ENCODE data around the gene EMB. TPM values are rescaled to one million over a fixed set of nuclear protein-coding genes. Genes with fewer than 3 reads are reported as not detected.
"Not testable (repeated sequence)": the region's sequence is repeated elsewhere in the genome, so short reads cannot be mapped to it uniquely, and the experiment has no call there.

The EMB gene
- total and polyA plus RNA-seq, 9 of the 15 experiments (the other 6 are each of a cell fraction or from before 2014, with no cell fraction given), result 0.31 TPM; not detected in 8

DNA sequence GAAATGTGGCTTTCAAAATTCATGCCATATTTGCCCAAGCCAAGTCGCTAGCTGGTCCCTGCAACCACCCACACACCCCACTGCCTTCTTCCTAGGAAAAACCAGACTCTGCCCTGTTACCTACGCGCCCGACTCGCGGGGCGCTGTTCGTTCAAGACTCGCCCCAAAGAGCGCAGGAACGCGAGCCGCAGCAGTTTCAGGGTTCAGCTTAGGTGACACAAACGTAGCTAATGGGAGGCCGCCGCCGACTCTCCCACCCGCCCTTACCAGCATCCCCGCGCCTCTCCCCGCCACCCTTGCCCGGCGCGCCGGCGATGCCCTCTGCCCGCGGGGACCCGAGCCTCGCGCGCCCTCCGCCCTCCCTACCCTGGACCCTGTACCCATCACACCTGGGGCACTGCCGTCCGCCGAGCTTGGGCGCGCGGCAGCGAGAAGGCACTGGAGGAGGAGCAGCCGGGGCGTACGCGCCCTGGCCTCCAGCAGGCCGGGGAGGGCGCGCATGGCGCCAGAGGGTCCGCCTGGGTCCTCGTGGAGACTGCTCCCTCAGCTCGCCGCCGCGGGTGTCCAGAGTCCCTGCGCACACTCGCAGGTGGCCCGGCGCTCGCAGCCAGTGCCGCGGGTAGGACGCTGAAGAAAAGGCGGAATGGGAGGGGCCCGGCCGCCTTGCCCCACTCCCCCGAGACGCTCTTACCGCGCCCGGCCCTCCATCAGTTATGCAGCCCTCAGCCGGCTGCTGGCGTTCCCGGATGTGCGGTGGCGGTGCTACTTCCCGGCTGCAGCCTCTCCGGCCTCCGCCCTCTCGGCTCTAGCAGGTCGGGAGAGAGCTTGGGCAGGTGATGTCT lies at the start of gene EMB (continued):
- TF ChIP-seq HNRNPK (IDR thresholded peaks at IDR 0.05; ENCODE audit: low read depth, low read length, poor library complexity, severe bottlenecking) (no peak), TCFL5 (CRISPR knock-in tag; conservative IDR thresholded peaks at IDR 0.05) (no peak), KLF1 (tag; IDR thresholded peaks at IDR 0.05) (no peak), EZH2 (IDR thresholded peaks at IDR 0.05; ENCODE audit: borderline replicate concordance, low read depth, low read length) (no peak), CHD2 (IDR thresholded peaks at IDR 0.05; ENCODE audit: low read depth, low read length) (no peak), HNRNPL (IDR thresholded peaks at IDR 0.05; ENCODE audit: low read depth, low read length) (no peak), NUFIP1 (IDR thresholded peaks at IDR 0.05; ENCODE audit: partially characterized antibody) (no peak)
- TF ChIP-seq, protein P1, sequence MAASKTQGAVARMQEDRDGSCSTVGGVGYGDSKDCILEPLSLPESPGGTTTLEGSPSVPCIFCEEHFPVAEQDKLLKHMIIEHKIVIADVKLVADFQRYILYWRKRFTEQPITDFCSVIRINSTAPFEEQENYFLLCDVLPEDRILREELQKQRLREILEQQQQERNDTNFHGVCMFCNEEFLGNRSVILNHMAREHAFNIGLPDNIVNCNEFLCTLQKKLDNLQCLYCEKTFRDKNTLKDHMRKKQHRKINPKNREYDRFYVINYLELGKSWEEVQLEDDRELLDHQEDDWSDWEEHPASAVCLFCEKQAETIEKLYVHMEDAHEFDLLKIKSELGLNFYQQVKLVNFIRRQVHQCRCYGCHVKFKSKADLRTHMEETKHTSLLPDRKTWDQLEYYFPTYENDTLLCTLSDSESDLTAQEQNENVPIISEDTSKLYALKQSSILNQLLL (CRISPR knock-in tag; IDR thresholded peaks at IDR 0.05; ENCODE audit: borderline replicate concordance), result no peak

DNA sequence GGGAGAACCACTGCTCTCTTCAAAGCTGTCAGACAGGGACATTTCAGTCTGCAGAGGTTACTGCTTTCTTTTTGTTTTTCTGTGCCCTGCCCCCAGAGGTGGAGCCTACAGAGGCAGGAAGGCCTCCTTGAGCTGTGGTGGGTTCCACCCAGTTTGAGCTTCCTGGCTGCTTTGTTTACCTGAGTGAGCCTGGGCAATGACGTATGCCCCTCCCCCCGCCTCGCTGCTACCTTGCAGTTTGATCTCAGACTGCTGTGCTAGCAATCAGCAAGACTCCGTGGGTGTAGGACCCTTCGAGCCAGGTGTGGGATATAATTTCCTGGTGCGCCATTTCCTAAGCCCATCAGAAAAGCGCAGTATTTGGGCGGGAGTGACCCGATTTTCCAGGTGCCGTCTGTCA lies 48.4 kb upstream of the EMB start:
- H4K20me1 ChIP-seq (replicated peaks; ENCODE audit: control insufficient read depth, insufficient read depth, low read length); H3K4me1 ChIP-seq (replicated peaks in 1 of 2; ENCODE audit: control insufficient read depth in 2 of 2, insufficient read depth in 2 of 2, low read length in 2 of 2); H3K9me1 ChIP-seq (ENCODE audit: control insufficient read depth, insufficient read depth, low read length); H3K9ac ChIP-seq (ENCODE audit: insufficient read depth in 1 of 2, low read depth in 2 of 2, low read length in 2 of 2); H3K4me3 ChIP-seq; POLR2A ChIA-PET; in situ Hi-C loops (cut with MboI); H3K4me2 ChIP-seq (ENCODE audit: insufficient read depth, low read length); H3K79me2 ChIP-seq (ENCODE audit: control insufficient read depth, insufficient read depth, low read length); H3K27ac ChIP-seq (ENCODE audit: extremely low read depth, low read depth, low read length); intact Hi-C loops (cut with micrococcal nuclease); H3K9me3 ChIP-seq (replicated peaks; ENCODE audit: control insufficient read depth, insufficient read depth, low read depth, low read length); H2AFZ ChIP-seq (ENCODE audit: low read depth, low read length); FAIRE-seq; BruUV-seq (replicated peaks); DNase-seq (ENCODE audit: extremely low read depth in 1 of 4, low spot score in 3 of 4); CTCF ChIA-PET (ENCODE audit: low intra/inter-chr PET ratio); ATAC-seq; H3K27me3 ChIP-seq (ENCODE audit: control insufficient read depth in 2 of 2, insufficient read depth in 2 of 2, low read length in 2 of 2); H3K36me3 ChIP-seq (ENCODE audit: control insufficient read depth, insufficient read depth, low read length): not testable (repeated sequence)
- 0% methylated on average over 5 of the region's 10 CpGs for WGBS (ENCODE audit: insufficient coverage, low coverage, missing lambda C conversion rate)

DNA sequence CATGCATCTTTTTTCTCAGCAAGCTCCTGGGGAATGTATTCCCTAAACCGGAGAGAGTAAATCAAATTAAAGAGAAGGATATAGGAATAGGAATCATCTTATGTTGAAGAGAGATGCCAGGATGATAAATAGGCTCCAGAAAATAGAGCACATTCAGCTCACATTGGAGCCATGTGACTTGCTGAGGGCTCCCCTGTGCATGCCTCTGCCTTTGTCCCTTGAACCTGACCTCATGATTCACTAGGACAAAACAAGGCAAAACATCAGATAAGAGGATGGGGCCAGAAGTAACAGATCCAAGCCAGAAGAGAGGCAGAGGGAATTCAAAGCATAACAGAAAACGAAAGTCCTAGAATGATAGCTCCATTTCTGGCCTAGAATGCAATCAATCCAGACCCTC lies 37.7 kb upstream of the EMB start:
- BruUV-seq (replicated peaks); FAIRE-seq: not testable (repeated sequence)

More for the DNA sequence above, 37.7 kb upstream of the EMB start:
- H3K4me3 ChIP-seq; H3K27ac ChIP-seq (ENCODE audit: extremely low read depth, low read depth, low read length); DNase-seq (ENCODE audit: extremely low read depth in 1 of 4, low spot score in 3 of 4); H3K4me1 ChIP-seq (replicated peaks in 1 of 2; ENCODE audit: control insufficient read depth in 2 of 2, insufficient read depth in 2 of 2, low read length in 2 of 2); CTCF ChIA-PET (ENCODE audit: low intra/inter-chr PET ratio); H3K4me2 ChIP-seq (ENCODE audit: insufficient read depth, low read length); H3K36me3 ChIP-seq (ENCODE audit: control insufficient read depth, insufficient read depth, low read length); H4K20me1 ChIP-seq (replicated peaks; ENCODE audit: control insufficient read depth, insufficient read depth, low read length); H3K79me2 ChIP-seq (ENCODE audit: control insufficient read depth, insufficient read depth, low read length); intact Hi-C loops (cut with micrococcal nuclease); H3K9me3 ChIP-seq (replicated peaks; ENCODE audit: control insufficient read depth, insufficient read depth, low read depth, low read length); H3K9me1 ChIP-seq (ENCODE audit: control insufficient read depth, insufficient read depth, low read length); ATAC-seq; H3K9ac ChIP-seq (ENCODE audit: insufficient read depth in 1 of 2, low read depth in 2 of 2, low read length in 2 of 2); POLR2A ChIA-PET; H2AFZ ChIP-seq (ENCODE audit: low read depth, low read length); H3K27me3 ChIP-seq (ENCODE audit: control insufficient read depth in 2 of 2, insufficient read depth in 2 of 2, low read length in 2 of 2); in situ Hi-C loops (cut with MboI): not testable (repeated sequence)
- 0% methylated on average over 2 of the region's 2 CpGs for WGBS (ENCODE audit: insufficient coverage, low coverage, missing lambda C conversion rate)

Measured in K562 (cell line).